ENCODE results near the gene NPTN. TPM values are rescaled to one million over a fixed set of nuclear protein-coding genes. Genes with fewer than 3 reads are reported as not detected.

Gene NPTN
- total RNA-seq, 4 donors from 2014 or later = 261 to 338 (median 333) TPM

DNA sequence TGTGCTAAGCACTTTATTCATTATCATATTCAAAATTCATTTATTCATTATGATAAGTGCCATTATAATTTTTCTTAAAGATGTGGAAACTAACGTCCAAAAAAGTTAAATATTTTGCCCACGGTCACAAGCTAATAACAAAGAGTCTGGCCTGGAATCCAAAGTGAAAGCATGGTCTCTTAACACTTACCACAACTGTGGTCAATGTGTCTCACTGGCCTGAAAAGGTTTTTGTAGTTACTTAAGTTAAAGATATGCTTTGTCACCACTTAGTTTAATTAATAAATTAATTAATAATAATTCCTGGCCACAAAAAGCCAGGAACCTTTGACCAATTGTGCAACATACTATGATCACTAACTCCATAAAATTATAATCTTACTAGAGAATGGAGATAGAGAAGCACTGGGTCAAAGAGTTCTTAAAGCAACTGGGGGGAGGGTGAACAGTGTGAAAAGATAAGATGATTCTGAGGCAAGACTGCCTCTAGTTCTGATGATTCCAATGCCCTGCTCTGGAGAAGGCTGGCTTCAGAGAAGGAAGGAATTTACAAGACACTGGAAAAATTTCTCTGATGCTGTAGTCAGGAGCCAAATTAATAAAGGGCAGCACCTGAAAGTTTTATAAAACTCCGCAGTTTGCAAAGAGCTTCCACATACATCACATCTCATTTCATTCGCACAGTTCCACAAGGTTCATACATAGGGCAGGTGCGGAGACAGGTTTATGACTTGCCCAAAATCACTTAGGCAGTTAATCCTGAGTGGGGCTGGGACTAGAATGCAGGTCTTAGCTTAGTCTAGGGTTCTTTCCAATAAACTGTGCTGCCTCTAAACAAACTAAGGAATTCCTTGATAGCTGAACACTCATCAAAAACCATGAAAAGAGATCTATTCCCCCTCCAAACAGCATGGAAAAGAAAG is 32.5 kb downstream of the NPTN start:
- TF ChIP-seq, protein P1, sequence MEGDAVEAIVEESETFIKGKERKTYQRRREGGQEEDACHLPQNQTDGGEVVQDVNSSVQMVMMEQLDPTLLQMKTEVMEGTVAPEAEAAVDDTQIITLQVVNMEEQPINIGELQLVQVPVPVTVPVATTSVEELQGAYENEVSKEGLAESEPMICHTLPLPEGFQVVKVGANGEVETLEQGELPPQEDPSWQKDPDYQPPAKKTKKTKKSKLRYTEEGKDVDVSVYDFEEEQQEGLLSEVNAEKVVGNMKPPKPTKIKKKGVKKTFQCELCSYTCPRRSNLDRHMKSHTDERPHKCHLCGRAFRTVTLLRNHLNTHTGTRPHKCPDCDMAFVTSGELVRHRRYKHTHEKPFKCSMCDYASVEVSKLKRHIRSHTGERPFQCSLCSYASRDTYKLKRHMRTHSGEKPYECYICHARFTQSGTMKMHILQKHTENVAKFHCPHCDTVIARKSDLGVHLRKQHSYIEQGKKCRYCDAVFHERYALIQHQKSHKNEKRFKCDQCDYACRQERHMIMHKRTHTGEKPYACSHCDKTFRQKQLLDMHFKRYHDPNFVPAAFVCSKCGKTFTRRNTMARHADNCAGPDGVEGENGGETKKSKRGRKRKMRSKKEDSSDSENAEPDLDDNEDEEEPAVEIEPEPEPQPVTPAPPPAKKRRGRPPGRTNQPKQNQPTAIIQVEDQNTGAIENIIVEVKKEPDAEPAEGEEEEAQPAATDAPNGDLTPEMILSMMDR (IDR thresholded peaks at IDR 0.05) = no peak
- no peak for TF ChIP-seq POLR2A (IDR thresholded peaks at IDR 0.05)
- TF ChIP-seq POLR2AphosphoS5 (IDR thresholded peaks at IDR 0.05) = no peak
- TF ChIP-seq EP300 (IDR thresholded peaks at IDR 0.05) = no peak
- Histone ChIP-seq H3K9me3 (no peaks in the 10 kb centered on the region), H3K27ac (peak overlapping the region; percentile 75 to 81 (median 79)), H3K4me3 (no peak overlapping the region), H3K4me1 (peaks cover 62 to 100% (median 75%) of the 10 kb centered on the region in 3 donors), H3K27me3 (no peaks in the 10 kb centered on the region), H3K36me3 (peaks cover 0 to 3% of the 10 kb centered on the region in 2 donors)
- 60 to 63% methylated on average over 5 of the region's 5 CpGs for WGBS, 2 donors (ENCODE audit: low coverage in 1 of 2)
- no peak for ATAC-seq

DNA sequence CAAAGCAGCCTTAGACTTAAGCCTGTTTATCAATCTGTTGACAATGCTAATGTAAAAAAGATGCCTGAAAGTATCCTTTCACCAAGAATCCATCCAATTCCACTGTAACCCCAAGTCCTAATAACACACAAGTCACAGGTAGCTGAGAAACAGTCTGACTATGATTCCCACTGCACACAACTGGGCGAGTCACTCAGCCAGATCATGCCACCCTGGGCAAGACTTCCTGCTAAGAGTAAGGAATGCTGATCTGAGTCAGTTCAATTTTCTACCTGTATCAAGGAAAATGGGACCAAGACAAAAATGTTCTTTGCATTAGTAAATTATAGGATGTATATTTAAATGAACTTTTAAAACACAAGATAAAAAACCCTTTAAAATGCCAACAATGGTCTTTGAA is 33.3 kb downstream of the NPTN start:
- TF ChIP-seq POLR2A (IDR thresholded peaks at IDR 0.05) = no peak
- TF ChIP-seq, protein P1 (IDR thresholded peaks at IDR 0.05) = no peak
- no peak for TF ChIP-seq EP300 (IDR thresholded peaks at IDR 0.05)
- TF ChIP-seq POLR2AphosphoS5 (IDR thresholded peaks at IDR 0.05) = no peak
- Histone ChIP-seq H3K27me3 (no peaks in the 10 kb centered on the region), H3K27ac (peak overlapping the region; percentile 75 to 81 (median 79)), H3K4me1 (peaks cover 66 to 100% (median 73%) of the 10 kb centered on the region in 3 donors), H3K36me3 (peaks cover 0 to 3% of the 10 kb centered on the region in 2 donors), H3K4me3 (no peak overlapping the region), H3K9me3 (no peaks in the 10 kb centered on the region)
- WGBS, 2 donors (ENCODE audit: low coverage in 1 of 2) = 55 to 83% methylated on average over 1 of the region's 1 CpG
- ATAC-seq = no peak

DNA sequence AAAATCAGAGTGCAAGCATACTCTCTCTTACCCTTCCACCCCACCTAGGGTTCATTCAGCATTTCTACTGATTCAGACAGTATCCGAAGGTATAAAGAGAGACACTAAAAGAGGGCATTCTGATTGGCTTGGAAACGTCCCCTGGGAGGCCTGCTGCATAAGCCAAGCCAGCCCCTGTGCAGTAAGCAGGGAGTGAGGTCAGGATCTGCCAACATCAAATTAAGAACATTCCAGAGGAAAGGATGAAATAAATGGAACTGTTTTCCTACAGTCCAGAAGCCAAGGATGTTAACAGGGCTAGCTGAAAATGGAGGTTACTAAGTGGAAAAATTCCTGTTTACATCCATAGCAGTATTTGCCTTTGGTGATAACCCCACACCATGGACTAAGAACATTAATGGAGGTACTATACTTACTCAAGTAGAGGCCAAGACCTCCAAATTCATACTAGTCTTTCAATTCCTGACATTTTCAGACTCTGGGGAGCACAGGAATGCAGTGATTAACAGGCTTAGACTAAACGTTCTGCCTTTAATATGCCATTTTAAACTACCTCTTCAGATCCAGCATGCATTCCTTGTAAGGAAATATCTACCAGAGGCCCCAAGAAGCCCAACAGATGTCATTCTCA is 34.5 kb downstream of the NPTN start:
- Histone ChIP-seq H3K27me3 (no peaks in the 10 kb centered on the region), H3K27ac (peak overlapping the region; percentile 75 to 81 (median 79)), H3K9me3 (no peaks in the 10 kb centered on the region), H3K36me3 (no peaks in the 10 kb centered on the region), H3K4me1 (peaks cover 73 to 100% (median 73%) of the 10 kb centered on the region in 3 donors), H3K4me3 (no peak overlapping the region)
- ATAC-seq = peak; percentile 20
- TF ChIP-seq POLR2AphosphoS5 (IDR thresholded peaks at IDR 0.05) = no peak
- TF ChIP-seq POLR2A (IDR thresholded peaks at IDR 0.05) = no peak
- no peak for TF ChIP-seq EP300 (IDR thresholded peaks at IDR 0.05)
- TF ChIP-seq, protein P1 (IDR thresholded peaks at IDR 0.05) = no peak
- WGBS, 2 donors (ENCODE audit: low coverage in 1 of 2) = 7 to 21% methylated on average over 3 of the region's 3 CpGs

DNA sequence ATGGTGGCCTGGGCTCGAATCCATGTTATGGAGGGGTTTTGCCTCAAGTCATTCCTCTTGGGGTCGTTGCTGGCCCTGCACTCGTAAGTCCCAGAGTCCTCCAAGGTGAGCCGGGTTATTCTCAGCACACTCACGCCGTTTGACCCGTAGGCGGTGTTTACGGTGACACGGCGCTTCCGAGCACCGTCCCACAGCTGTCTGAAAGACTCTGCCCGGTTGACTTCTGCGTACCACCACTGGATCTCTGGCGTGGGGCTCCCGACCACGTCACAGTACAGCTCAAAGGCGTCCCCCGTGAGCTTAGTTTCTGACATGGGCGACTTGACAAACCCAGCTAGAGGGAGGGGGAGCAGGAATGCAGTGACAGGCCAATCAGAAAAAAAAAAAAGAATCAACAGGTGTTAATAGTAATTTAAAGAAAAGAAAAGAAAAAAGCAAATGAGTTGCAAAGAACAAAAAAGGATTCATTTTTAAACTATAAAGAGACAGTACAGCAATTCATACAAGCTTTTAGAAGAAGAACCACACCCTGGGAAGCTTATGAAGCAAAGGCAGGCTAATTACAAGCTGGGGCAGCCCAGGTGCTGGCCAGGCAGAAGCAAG is 36.1 kb downstream of the NPTN start:
- ATAC-seq = no peak
- no peaks in the 10 kb centered on the region for H3K9me3 ChIP-seq
- peaks cover 62 to 100% (median 63%) of the 10 kb centered on the region in 3 donors for H3K4me1 ChIP-seq
- H3K27me3 ChIP-seq = no peaks in the 10 kb centered on the region
- H3K27ac ChIP-seq = peak overlapping the region in 3 of 4 donors; percentile 78 to 81 (median 80)
- no peaks in the 10 kb centered on the region for H3K36me3 ChIP-seq
- H3K4me3 ChIP-seq = no peak overlapping the region
- WGBS, 2 donors (ENCODE audit: low coverage in 1 of 2) = 93% methylated on average over 3 of the region's 21 CpGs; no CpG with 5 or more reads in 1 of the 2 donors
- TF ChIP-seq POLR2AphosphoS5 (IDR thresholded peaks at IDR 0.05) (no peak), POLR2A (IDR thresholded peaks at IDR 0.05) (no peak), EP300 (IDR thresholded peaks at IDR 0.05) (no peak)
- TF ChIP-seq, protein P1 (IDR thresholded peaks at IDR 0.05) = no peak
